OCI-LY3 (cell line): ENCODE data around the gene TRABD2B.

Source experiments
- EZH2phosphoT487 ChIP-seq: fragments of 200-600 bp; shearing (Covaris generic); IDR thresholded peaks from 2 replicates; pipeline ENCODE4 v1.6.1; 2018; ENCODE audit warnings: antibody characterized with exemption, mixed run types, low read depth
- TF ChIP-seq, protein P1 (sequence below): fragments of 200-600, 300-600 bp; sonication (generic); IDR thresholded peaks from 2 replicates; pipeline ENCODE4 v1.5.1; 2014; ENCODE audit warnings: antibody characterized with exemption, low read length, low read depth

DNA sequence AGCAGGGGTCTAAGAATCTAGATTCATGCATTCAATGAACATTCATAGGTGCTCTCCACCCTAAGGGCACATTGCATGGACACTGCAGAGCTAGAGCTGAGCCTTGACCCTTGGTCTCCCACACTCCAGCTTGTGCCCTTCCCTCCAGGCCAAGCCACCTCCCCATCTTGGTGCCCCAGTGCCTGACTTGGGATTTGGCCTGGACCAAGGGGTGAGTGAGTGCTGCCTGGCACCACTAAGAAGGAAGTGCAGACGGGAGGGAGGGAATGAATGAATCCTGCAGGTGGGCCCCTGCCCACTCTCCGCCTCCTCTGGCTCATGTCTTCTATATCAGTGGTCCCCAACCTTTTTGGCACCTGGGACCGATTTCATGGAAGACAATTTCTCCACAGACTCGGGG is 146.7 kb downstream of the TRABD2B start:
- no peak for TF ChIP-seq EZH2phosphoT487
- TF ChIP-seq, protein P1, sequence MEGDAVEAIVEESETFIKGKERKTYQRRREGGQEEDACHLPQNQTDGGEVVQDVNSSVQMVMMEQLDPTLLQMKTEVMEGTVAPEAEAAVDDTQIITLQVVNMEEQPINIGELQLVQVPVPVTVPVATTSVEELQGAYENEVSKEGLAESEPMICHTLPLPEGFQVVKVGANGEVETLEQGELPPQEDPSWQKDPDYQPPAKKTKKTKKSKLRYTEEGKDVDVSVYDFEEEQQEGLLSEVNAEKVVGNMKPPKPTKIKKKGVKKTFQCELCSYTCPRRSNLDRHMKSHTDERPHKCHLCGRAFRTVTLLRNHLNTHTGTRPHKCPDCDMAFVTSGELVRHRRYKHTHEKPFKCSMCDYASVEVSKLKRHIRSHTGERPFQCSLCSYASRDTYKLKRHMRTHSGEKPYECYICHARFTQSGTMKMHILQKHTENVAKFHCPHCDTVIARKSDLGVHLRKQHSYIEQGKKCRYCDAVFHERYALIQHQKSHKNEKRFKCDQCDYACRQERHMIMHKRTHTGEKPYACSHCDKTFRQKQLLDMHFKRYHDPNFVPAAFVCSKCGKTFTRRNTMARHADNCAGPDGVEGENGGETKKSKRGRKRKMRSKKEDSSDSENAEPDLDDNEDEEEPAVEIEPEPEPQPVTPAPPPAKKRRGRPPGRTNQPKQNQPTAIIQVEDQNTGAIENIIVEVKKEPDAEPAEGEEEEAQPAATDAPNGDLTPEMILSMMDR, result no peak
